Pericardium fibroblast (primary cell): ENCODE data around the gene ZWINT. TPM values are rescaled to one million over a fixed set of nuclear protein-coding genes. Genes with fewer than 3 reads are reported as not detected.

ENCODE experiments used
- total RNA-seq: library from RNA; depleted of rRNA; stranded (reverse); fragments of >200 nt; gene quantifications from 2 replicates; pipeline ENCODE4 v1.2.3, GENCODE V29; 2015

Gene ZWINT
- 5.1 and 7.7 TPM in 2 replicates for total RNA-seq

DNA sequence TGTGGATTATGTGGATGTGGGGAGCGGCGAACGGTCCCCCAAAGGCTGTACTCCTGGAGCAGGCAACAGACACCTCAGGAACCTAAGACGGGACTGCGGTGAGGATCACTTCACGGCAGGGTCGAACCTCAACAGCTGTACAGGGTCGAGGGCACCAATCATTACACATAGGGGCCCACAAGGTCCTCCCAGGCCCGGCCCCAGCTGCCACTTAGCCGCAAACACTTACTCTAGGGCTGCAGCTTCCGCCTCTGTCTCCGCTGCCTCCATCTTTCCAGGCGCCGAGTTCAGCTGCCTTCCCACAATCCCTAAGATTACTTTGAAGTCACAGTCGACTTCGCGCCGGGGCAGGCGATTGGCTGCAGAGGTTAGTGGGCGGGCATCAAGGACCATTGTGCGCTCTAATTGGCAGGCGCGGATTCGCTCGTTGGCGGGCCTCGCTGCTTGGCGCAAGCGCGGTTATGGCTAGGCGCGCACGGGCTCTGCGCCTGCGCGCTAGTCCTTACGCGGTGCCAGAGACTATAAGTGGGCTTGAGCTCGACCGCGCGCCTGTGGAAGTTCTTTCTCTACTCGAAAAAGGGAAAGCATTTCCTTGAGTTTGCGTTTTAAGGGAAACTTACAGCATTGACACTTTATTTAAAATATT is at the start of gene ZWINT:
Gene ZWINT (minus strand): TSS at position 293 of the 646 bp plus-strand sequence. CDS start 23 bp downstream, at position 270.

